IMR-90 (cell line): Measurements from ENCODE around the gene ZFHX3. TPM values are rescaled to one million over a fixed set of nuclear protein-coding genes. Genes with fewer than 3 reads are reported as not detected.

ENCODE experiments used
- MAZ ChIP-seq: IDR thresholded peaks from 2 replicates; pipeline ENCODE4 v1.6.1; 2012; ENCODE audit warnings: low read depth, mild to moderate bottlenecking, low read length, improper control_type of control experiment, moderate library complexity, borderline replicate concordance
- MXI1 ChIP-seq: IDR thresholded peaks from 2 replicates; pipeline ENCODE4 v1.6.1; 2012; ENCODE audit warnings: low read depth, mild to moderate bottlenecking, low read length, moderate library complexity, borderline replicate concordance
- RFX5 ChIP-seq: IDR thresholded peaks from 2 replicates; pipeline ENCODE4 v1.8.0; 2012; ENCODE audit warnings: low read depth, mild to moderate bottlenecking, low read length, moderate library complexity
- polyA plus RNA-seq, 3 experiments: library from polyadenylated mRNA; depleted of rRNA; stranded (reverse); fragments of >200 nt; gene quantifications; 2 replicates each; pipeline ENCODE4 v1.2.3, GENCODE V29; 2012; ENCODE audit warnings: low replicate concordance in 1 of 3
- total RNA-seq: library from RNA; depleted of rRNA; stranded (reverse); fragments of >200 nt; gene quantifications from 2 replicates; pipeline ENCODE4 v1.2.3, GENCODE V29; 2012
- TF ChIP-seq, protein P1 (sequence below): fragments of 150-350 bp; IDR thresholded peaks from 2 replicates; pipeline ENCODE4 v1.6.1; 2016; ENCODE audit warnings: low read depth, mild to moderate bottlenecking, low read length, moderate library complexity, borderline replicate concordance

Gene ZFHX3
- total and polyA plus RNA-seq, 2 of the 4 experiments (the other 2 are of a cell fraction) = 1.4 to 1.7 TPM

DNA sequence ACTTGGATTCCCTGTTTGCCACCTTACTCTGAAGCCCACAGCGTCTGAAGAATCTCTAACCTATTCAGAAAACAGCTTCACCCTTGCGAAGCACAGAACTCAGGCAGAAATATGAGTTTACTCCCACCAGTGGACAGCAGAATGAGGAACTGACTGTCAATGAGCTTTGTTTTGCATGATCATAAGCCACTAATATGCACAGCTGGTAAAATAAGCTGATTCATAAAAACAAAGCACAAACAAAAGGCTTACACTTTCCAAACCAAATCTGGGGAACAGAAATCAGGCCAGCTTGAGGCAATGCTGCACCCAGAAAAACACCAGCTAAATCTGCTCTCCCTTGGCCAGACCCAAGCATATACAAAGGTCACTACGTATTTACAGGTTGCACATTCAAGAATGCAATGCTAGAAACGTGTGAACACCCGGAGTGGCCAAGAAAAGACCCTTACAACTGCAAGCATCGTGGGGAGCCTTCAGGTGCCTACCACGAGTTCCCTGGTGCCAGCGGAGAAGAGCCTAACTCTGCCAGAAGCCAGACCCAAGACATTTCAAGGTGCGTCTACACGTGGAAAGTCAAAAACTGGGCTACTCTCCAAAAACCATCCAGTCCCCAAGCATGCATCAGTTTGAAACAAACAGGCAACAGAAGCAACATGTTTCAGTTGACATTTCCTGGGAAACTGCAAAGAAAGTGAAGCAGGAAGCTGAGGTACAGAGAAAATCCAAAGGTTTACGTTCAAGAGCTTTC is 207.1 kb downstream of the ZFHX3 start (continued):
- TF ChIP-seq, protein P1, sequence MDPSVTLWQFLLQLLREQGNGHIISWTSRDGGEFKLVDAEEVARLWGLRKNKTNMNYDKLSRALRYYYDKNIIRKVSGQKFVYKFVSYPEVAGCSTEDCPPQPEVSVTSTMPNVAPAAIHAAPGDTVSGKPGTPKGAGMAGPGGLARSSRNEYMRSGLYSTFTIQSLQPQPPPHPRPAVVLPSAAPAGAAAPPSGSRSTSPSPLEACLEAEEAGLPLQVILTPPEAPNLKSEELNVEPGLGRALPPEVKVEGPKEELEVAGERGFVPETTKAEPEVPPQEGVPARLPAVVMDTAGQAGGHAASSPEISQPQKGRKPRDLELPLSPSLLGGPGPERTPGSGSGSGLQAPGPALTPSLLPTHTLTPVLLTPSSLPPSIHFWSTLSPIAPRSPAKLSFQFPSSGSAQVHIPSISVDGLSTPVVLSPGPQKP = no peak
- TF ChIP-seq MAZ (no peak), RFX5 (no peak), MXI1 (no peak)
